Uterus (tissue), 2 donors: ENCODE results near the gene UACA.

Source experiments
- CTCF ChIP-seq, 4 experiments: fragments of 200-600 bp in 2 of 4; fragments of 450-650 bp in 2 of 4; sonication (generic) in 2 of 4; IDR thresholded peaks; one replicate each; pipeline ENCODE4 v1.5.1; 2016 to 2019; ENCODE audit warnings: antibody characterized with exemption in 4 of 4, mild to moderate bottlenecking in 2 of 4, moderate library complexity in 1 of 4
- POLR2A ChIP-seq, 2 donors: fragments of 450-650 bp; IDR thresholded peaks; one replicate each; pipeline ENCODE4 v1.6.1; 2016; ENCODE audit warnings: antibody characterized with exemption in 2 of 2, mild to moderate bottlenecking in 1 of 2, moderate library complexity in 1 of 2

DNA sequence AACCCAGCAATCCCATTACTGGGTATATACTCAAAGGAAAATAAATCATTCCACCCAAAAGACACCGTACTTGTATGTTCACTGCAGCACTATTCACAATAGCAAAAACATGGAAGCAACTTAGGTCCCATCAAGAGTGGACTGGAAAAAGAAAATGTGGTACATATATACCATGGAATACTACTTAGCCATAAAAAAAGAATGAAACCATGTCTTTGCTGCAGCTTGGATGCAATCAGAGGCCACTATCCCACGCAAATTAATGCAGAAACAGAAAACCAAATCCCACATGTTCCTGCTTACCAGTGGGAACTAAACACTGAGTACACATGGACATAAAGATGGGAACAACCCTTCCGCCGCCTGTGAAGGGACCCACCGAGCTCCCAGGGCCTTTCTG lies 34.2 kb downstream of the UACA start:
- TF ChIP-seq POLR2A (IDR thresholded peaks at IDR 0.05) = no peak
- no peak for TF ChIP-seq CTCF (IDR thresholded peaks at IDR 0.05)
